GM21381 (cell line): Measurements from ENCODE around the gene DNASE2B.

Experiments used
- ATAC-seq: cut with Tn5 transposase; IDR thresholded peaks from one replicate; pipeline ENCODE4 v1.9.1; 2021; ENCODE audit warnings: mild to moderate bottlenecking, moderate library complexity; ENCODE audit not compliant: unreplicated experiment

DNASE2B gene

GRCh38 chr1:84410328-84411095 is 12.2 kb downstream of the DNASE2B start:
- no peak for ATAC-seq

GRCh38 chr1:84412316-84412942 is 14.1 kb downstream of the DNASE2B start:
- ATAC-seq, result no peak

- no peak for ATAC-seq
Measured at GRCh38 chr1:84415396-84415795, 17.1 kb downstream of the DNASE2B start.

DNA sequence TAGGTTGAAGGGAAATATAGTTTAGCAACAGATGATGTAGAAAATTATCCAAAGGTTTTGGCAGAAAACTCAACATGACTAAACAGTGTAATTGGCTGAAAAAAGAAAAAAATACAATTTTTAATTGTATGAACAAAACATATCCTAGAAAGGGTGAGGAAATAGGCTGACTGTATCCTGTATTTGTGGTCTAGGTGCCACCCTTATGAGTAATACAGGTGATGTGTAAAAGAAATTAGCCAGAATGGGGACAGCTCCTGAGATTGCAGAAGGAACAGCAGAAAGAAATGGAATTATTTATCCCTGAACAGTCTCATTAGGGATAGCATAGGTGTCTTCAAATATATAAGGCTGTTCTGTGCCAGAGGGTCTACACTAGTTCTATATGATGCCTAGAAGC is 24.6 kb downstream of the DNASE2B start:
- no peak for ATAC-seq

DNA sequence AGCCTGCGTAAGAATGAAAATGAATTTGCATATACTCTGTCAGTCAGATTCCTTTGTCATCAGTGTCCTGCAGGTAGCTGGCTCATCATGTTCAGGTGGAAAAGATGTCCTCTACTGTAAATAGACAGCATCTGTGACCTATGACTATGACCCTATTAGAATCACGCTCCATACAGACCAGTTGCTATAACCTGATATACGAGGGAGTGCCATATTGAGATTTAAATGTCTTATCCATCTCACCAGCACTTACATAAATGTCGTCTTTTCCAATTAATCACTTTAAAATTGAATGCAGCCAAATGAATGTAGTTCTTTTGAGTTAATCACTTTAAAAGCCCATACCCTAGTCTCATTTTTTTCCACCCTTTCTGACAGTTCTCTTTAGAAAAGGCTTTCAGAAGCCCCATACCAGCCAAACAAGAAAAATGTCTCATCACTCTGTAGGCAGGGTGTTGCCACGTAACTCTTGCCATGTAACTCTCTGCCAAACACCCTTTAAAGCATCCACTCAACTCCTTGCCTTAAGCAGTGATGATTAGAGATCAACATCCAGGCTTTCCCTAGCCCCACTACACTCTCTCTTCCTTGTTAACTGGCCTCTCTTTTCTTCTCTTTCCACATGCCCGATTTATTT is 26.3 kb downstream of the DNASE2B start:
- ATAC-seq, result no peak

GRCh38 chr1:84425150-84425896 is 27.0 kb downstream of the DNASE2B start:
- ATAC-seq, result no peak

- ATAC-seq, result no peak
Measured at GRCh38 chr1:84426376-84426775, 28.1 kb downstream of the DNASE2B start.

DNA sequence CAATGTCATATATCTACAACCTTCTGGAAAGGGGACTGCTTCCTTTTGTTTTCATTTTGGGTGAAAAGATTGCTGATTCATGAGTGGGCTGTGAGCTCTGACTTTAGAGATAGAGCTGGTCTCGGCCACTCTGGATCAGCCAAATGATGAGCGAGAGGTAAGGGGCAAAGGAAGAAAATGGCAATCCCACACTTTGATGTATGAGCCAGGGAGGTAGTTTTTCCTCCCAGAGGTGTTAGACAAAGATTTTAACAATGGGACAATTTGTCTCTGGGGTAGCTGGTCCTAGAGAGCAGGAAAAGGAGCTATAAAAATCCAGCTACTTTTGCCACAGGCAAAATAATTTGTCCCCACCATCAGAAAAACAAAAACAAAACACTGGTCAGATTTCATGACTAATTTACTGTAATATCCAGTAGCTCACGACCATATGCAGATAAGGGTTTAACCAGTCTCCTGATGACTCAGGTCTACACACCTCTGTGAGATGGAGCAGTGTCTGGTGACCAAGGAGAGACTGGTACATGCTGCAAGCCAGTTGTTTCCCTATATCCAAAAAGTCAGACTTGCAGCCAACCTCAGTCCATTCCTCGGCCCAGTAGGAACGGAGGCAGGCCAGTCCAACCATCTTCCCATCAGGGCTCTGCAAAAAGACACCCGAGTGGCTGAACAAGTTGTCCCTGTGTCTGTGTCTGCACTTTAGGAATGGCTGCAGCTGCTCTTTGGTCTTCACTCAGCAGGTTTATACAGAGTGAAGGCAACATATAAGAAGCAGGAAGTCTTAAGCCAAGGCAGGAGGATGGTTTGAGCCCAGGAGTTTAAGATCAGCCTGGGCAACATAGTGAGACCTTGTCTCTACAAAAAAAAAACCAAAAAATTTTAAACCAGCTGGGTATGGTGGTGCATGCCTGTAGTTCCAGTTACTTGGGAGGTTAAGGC is 29.2 kb downstream of the DNASE2B start:
- no peak for ATAC-seq

DNA sequence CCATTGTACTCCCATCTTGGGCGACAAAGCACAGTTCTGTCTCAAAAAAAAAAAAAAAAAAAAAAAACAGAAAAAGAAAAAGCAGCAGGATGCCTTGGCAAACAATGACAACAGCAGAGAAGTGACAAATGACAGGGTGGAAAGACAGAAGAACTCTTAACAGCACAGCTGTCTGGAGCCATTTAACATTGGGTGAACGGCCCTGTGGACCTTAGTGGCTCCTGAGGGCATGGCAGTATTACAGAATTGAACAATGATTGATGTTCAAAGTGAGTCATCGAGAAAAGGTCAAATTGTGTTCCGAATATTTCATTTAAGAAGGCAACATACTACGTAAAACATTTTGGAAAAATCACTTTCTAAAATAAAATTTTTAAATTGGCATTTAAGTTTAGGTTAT is 30.0 kb downstream of the DNASE2B start:
- ATAC-seq, result no peak

GRCh38 chr1:84429231-84429630 is 30.9 kb downstream of the DNASE2B start:
- ATAC-seq, result no peak

DNA sequence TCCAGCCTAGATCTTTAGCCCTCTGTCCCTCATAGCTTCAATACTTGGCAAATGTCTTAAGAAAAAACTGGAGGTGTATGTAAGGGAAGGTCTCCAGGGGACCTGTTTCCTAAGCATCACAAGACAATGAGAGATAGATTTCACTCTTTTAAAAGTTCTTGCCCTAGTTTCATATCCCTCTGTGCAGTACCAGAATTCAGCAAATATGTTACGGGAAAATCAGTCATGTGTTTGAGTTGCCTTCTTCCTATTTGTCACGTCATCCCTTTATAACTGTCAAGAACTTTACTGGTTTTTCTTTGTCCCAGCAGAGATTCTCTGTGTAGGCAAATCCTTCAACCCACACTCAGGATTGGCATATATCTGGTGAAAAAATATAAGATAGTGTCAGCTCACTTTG is 32.3 kb downstream of the DNASE2B start:
- no peak for ATAC-seq

DNA sequence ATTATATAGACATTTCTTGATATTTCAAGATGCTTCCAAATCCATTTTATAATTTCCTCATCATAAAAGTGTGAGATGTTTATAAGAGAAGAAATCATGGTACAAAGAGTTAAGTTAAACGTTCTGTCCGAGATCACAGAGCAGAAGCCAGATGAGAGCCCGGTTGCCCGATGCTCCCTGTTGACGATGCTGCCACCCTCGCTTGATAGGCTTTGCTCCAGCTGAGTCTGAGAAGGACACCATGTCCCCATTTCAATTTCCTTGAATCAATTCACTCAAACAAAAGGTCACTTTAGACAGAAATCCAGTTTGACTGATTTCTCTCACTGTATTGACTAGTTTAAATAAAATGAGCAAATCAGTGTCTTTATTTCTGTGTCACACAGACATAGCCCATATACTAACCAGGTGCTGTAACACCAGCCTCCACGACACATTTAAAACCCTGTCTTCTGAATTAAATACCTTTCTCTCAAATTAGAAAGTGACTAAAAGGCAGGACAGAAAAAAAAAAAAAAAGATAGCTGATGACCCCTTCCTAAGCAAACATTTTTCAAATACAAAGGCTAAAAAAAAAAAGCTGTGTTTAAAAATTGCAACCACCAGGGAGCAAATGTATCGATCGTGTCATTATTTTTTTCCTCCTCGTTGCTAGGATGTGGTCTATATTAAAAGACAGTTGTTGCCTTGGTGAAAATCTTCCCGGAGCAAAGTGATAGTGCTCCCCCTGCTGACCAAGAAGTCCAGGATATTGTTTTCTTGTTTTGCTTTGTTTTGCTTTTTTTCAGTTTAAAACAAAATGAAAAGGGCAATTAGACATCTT is 35.2 kb downstream of the DNASE2B start:
- ATAC-seq, result peak; percentile 42

GRCh38 chr1:84434081-84434769 is 35.9 kb downstream of the DNASE2B start:
- ATAC-seq, result no peak

DNA sequence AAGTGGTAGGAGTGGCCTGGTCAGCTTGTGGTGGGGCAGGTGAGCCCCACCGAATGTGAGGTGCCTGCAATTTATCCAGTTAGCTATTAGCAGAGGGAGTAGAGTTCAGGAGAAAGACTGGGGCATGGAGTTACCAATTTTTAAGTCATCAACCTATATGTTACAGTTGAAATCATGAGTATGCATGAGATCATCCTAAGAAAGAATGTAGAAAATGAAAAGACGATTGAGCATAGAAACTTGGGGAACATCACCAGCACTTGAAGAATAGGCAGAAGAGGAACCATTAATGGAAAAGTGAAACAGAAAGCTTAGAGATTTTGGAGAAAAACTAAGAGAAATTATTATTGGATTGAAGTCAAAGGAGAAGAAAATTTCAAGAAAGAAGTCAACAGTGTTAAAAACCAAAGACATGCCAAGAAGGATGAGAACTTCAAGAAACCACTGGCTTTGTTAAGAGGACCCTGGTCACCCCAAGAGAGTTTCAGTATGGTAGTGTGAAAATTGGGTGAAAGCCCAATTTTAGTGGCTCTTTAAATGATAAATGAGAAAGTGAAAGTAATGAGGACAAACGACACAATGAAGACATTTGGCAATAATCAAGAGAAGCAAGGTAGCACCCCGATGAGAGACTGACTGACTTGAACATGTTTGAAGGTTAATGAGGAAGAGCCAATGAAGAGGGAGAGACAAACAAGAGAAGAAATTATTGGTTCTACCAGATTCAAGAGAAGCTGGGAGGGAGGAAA is 36.7 kb downstream of the DNASE2B start:
- no peak for ATAC-seq

GRCh38 chr1:84436876-84437655 is 38.8 kb downstream of the DNASE2B start:
- ATAC-seq, result no peak

- no peak for ATAC-seq
Measured at GRCh38 chr1:84442256-84442655, 44.0 kb downstream of the DNASE2B start.
